HG02588 (cell line): ENCODE results near the gene HMGCS1.
A peak's percentile ranks its signal among the peaks of the same experiment; 100 is the strongest.
"Not testable (repeated sequence)": the region's sequence is repeated elsewhere in the genome, so short reads cannot be mapped to it uniquely, and the experiment has no call there.

Experiments
- ATAC-seq: cut with Tn5 transposase; IDR thresholded peaks from one replicate; pipeline ENCODE4 v1.9.1; 2021; ENCODE audit warnings: mild to moderate bottlenecking, moderate library complexity; ENCODE audit not compliant: unreplicated experiment

Gene HMGCS1

GRCh38 chr5:43313854-43314457, 744 bp upstream of the HMGCS1 start:
- no peak for ATAC-seq

GRCh38 chr5:43312699-43313034, 545 bp downstream of the HMGCS1 start:
- peak; percentile 7 for ATAC-seq

- no peak for ATAC-seq
Measured at GRCh38 chr5:43312076-43312661, 1.0 kb downstream of the HMGCS1 start.

GRCh38 chr5:43309637-43310036, 3.6 kb downstream of the HMGCS1 start:
- ATAC-seq: no peak

GRCh38 chr5:43309122-43309521, 4.1 kb downstream of the HMGCS1 start:
- ATAC-seq: no peak

- ATAC-seq: not testable (repeated sequence)
Measured at GRCh38 chr5:43306954-43307353, 6.3 kb downstream of the HMGCS1 start.

GRCh38 chr5:43305948-43306565, 7.2 kb downstream of the HMGCS1 start:
- ATAC-seq: peak; percentile 59

- no peak for ATAC-seq
Measured at GRCh38 chr5:43304525-43304924, 8.7 kb downstream of the HMGCS1 start.

GRCh38 chr5:43303242-43303641, 10.0 kb downstream of the HMGCS1 start:
- no peak for ATAC-seq

- no peak for ATAC-seq
Measured at GRCh38 chr5:43302481-43302880, 10.7 kb downstream of the HMGCS1 start.

GRCh38 chr5:43301653-43302091, 11.5 kb downstream of the HMGCS1 start:
- ATAC-seq: no peak

GRCh38 chr5:43300112-43300511, 13.1 kb downstream of the HMGCS1 start:
- no peak for ATAC-seq

GRCh38 chr5:43298443-43298842, 14.8 kb downstream of the HMGCS1 start:
- no peak for ATAC-seq

- ATAC-seq: no peak
Measured at GRCh38 chr5:43296835-43297234, 16.4 kb downstream of the HMGCS1 start.

- ATAC-seq: no peak
Measured at GRCh38 chr5:43295202-43295601, 18.0 kb downstream of the HMGCS1 start.

- no peak for ATAC-seq
Measured at GRCh38 chr5:43294226-43294625, 19.0 kb downstream of the HMGCS1 start.

GRCh38 chr5:43290726-43291125, 22.5 kb downstream of the HMGCS1 start:
- ATAC-seq: no peak

- ATAC-seq: no peak
Measured at GRCh38 chr5:43288269-43288831, 24.9 kb downstream of the HMGCS1 start.

GRCh38 chr5:43287493-43287892, 25.7 kb downstream of the HMGCS1 start:
- ATAC-seq: no peak

GRCh38 chr5:43286623-43287022, 26.6 kb downstream of the HMGCS1 start:
- ATAC-seq: no peak

- ATAC-seq: no peak
Measured at GRCh38 chr5:43281840-43282658, 31.2 kb downstream of the HMGCS1 start.
